Measurements from ENCODE around the gene ADSS2.

- TF ChIP-seq CTCF (IDR thresholded peaks at IDR 0.05) (no peak), POLR2A (IDR thresholded peaks at IDR 0.05) (no peak)
These were observed 26.9 kb downstream of the ADSS2 start for GRCh38 chr1:244424649-244425334.

All from heart left ventricle (tissue), 13 donors.